ENCODE measurements around the gene REPIN1. TPM values are rescaled to one million over a fixed set of nuclear protein-coding genes. Genes with fewer than 3 reads are reported as not detected.
A peak's percentile ranks its signal among the peaks of the same experiment; 100 is the strongest.

The REPIN1 gene
- total RNA-seq = 100 to 1,000 TPM; 115 to 332 (median 159) TPM

DNA sequence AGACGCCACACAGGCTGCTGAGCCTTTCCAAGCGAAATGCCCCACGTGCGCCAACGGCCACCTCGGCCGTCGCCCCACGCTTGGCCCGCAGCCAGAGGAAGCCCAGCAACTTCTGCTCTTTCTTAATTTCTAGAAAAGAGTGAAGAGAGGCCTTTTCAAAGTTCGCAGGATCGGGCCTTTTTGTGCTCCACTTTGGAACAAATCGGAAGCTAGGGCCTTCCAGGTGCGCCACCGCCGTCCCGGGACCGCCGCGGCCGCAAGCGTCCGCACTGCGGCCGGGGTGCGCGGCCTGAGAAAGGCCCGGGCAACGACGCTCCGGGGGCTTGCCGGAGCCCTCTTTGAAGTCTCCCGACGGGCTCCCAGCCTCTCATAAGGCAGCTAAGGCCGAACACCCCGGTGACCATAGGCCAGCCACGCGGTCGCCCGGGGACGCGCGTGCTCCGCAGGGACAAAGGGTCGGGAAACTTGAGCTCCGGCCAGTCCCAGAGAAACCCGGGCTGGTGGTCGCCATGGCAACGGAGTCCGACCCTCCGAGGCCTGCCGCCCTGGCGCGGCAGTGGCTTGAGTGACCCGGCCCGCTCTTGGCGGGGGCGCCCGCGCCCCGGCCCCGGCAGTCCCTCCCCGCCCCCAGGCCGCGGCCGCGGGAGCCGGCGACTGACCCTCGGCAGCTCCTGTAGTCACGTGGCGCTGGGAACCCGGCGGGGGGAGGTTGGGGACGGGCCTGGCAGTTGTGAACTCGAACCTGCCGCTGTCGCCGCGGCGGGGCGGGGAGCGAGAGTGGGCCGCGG lies at the start of gene REPIN1:
Gene REPIN1, plus strand, starts transcription at position 727 of the 788 bp plus-strand sequence. CDS start 890 bp downstream, outside the sequence.
- intact Hi-C loops (cut with DNase I; ENCODE audit: low total_unique reads) = loop anchor here (10.0 kb wide), 2 partner anchors 877 to 1483 kb away; partner anchors contain the start of genes EZH2 and SMARCD3
- peaks cover 33 to 40% of the 10 kb centered on the region in 2 donors for H3K4me1 ChIP-seq
- TF ChIP-seq POLR2A (IDR thresholded peaks at IDR 0.05) = peak; percentile 89 to 91
- TF ChIP-seq, protein P1, sequence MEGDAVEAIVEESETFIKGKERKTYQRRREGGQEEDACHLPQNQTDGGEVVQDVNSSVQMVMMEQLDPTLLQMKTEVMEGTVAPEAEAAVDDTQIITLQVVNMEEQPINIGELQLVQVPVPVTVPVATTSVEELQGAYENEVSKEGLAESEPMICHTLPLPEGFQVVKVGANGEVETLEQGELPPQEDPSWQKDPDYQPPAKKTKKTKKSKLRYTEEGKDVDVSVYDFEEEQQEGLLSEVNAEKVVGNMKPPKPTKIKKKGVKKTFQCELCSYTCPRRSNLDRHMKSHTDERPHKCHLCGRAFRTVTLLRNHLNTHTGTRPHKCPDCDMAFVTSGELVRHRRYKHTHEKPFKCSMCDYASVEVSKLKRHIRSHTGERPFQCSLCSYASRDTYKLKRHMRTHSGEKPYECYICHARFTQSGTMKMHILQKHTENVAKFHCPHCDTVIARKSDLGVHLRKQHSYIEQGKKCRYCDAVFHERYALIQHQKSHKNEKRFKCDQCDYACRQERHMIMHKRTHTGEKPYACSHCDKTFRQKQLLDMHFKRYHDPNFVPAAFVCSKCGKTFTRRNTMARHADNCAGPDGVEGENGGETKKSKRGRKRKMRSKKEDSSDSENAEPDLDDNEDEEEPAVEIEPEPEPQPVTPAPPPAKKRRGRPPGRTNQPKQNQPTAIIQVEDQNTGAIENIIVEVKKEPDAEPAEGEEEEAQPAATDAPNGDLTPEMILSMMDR (IDR thresholded peaks at IDR 0.05 in 4 of 5, conservative IDR thresholded peaks at IDR 0.05 in 1 of 5) = peak in 1 of 5 experiments; percentile 22

DNA sequence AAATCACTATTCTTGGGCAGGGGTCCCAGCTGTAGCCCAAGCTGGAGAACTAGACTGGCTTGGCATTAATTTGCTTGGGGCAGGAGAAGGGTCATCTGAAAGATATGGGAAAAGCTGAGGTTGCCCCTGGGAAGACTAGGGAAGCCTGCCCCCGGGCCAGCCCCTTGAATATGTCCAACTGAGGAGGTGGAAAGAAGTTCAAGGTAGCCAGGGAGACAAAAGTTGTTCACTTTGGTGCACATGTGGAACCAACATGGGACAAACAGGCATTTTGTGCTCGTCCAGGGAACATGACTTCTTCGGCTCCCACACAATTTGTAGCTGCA lies 46.9 kb upstream of the REPIN1 start:
- intact Hi-C loops (cut with DNase I; ENCODE audit: low total_unique reads) = no loop called here
- no peak for TF ChIP-seq POLR2A (IDR thresholded peaks at IDR 0.05)
- TF ChIP-seq, protein P1 (IDR thresholded peaks at IDR 0.05 in 4 of 5, conservative IDR thresholded peaks at IDR 0.05 in 1 of 5) = no peak
- H3K27me3 ChIP-seq = peaks cover 0 to 8% (median 7%) of the 10 kb centered on the region in 3 donors
- no peak overlapping the region for H3K4me3 ChIP-seq
- no peaks in the 10 kb centered on the region for H3K9me3 ChIP-seq
- H3K27ac ChIP-seq = no peak overlapping the region
- H3K36me3 ChIP-seq = no peaks in the 10 kb centered on the region
- no peak for DNase-seq
- in situ Hi-C loops (cut with MboI; ENCODE audit: low sequenced_read_pairs in 4 of 4) = no loop called here
- no peak for ATAC-seq
- peaks cover 4 to 7% of the 10 kb centered on the region in 2 donors for H3K4me1 ChIP-seq

More for the DNA sequence above, at the start of gene REPIN1:
- ATAC-seq (peak; percentile 75 to 85), DNase-seq (peak; percentile 90 to 94)
- Histone ChIP-seq H3K36me3 (peaks cover 0 to 7% of the 10 kb centered on the region in 2 donors), H3K9me3 (no peaks in the 10 kb centered on the region), H3K27me3 (no peaks in the 10 kb centered on the region), H3K27ac (peak within 1 kb of the TSS; percentile 98 to 100 (median 100)), H3K4me3 (peak within 1 kb of the TSS; percentile 74 to 87 (median 84))
- in situ Hi-C loops (cut with MboI; ENCODE audit: low sequenced_read_pairs in 4 of 4) = no loop called here

DNA sequence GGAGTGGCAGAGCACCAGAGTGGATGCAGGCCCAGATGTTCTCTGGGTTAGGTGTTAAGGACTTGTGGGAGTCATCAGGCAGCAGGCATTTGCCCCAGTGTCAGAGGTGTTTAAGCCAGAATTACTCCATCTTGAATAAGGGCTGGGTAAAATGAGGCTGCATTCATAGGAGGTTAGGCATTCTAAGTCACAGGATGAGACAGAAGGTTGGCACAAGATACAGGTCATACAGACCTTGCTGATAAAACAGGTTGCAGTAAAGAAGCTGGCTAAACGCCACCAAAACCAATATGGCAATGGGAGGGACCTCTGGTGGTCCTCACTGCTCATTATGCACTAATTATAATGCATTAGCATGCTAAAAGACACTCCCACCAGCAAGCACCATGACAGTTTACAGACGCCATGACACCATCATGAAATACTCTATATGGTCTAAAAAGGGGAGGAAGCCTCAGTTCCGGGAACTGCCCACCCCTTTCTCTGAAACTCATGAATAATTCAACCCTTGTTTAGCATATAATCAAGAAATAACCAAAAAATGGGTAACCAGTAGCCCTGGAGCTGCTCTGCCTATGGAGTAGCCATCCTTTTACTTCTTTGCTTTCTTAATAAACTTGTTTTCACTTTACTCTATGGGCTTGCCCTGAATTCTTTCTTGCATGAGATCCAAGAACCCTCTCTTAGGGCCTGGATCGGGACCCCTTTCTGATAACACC lies 46.3 kb upstream of the REPIN1 start:
- DNase-seq = no peak
- peaks cover 0 to 8% (median 7%) of the 10 kb centered on the region in 3 donors for H3K27me3 ChIP-seq
- no peak for ATAC-seq
- H3K36me3 ChIP-seq = no peaks in the 10 kb centered on the region
- intact Hi-C loops (cut with DNase I; ENCODE audit: low total_unique reads) = no loop called here
- no peaks in the 10 kb centered on the region for H3K9me3 ChIP-seq
- TF ChIP-seq, protein P1 (IDR thresholded peaks at IDR 0.05 in 4 of 5, conservative IDR thresholded peaks at IDR 0.05 in 1 of 5) = no peak
- no peak for TF ChIP-seq POLR2A (IDR thresholded peaks at IDR 0.05)
- peak overlapping the region in 2 of 4 donors; percentile 54 to 64 for H3K27ac ChIP-seq
- in situ Hi-C loops (cut with MboI; ENCODE audit: low sequenced_read_pairs in 4 of 4) = no loop called here
- peak overlapping the region; percentile 56 to 71 (median 66) for H3K4me3 ChIP-seq
- peaks cover 4 to 7% of the 10 kb centered on the region in 2 donors for H3K4me1 ChIP-seq

DNA sequence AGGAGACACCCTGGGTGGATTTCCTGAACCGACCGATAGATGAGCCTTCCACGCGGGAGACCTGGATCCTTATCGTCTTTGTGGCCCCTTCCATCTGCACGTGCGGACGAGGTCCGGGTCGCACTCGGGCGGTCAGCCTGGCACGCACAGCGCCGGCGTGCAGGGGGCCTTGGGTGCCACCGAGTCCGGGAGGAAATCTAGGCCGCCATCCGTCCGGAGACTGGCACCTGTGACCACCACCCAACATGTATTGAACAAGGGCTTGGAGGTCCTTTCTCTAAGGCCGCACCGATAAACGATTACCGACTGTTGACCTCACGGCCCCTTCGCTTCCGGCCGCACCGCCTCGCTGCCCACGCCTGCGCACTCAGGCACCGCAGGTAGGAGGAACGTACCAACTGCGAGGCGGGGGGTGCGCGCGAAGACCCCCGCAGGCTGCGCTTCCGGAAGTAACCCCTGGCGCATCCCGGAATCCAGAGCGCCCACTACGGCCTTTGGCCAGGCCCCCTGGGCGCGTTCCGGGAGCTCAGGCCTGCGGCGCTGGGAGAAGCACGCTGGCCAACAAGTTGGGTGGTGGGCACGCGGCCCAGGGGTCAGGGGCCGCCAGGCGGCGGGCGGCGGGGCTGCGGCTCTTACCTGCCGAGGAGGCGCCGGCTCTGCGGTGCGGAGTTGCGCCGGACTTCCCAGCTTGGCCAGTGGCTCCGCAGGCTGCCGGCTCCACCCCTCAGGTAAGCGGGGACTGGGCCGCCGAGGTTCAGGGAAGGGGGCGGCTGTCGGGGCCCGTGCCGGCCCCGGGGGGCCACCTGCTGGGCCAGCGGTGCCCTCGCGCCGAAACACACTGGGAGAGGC lies 45.6 kb upstream of the REPIN1 start, which contains the start of the genes ACTR3C and LRRC61:
Gene ACTR3C, minus strand, starts transcription at position 713 of the 849 bp plus-strand sequence. CDS start 28,249 bp downstream, outside the sequence.
Gene LRRC61, plus strand, starts transcription at position 523 of the 849 bp plus-strand sequence. CDS start 13,507 bp downstream, outside the sequence.
- ATAC-seq (peak in 1 of 2 donors; percentile 48), DNase-seq (no peak)
- Histone ChIP-seq H3K4me1 (peaks cover 4 to 7% of the 10 kb centered on the region in 2 donors), H3K4me3 (peak within 1 kb of the TSS; percentile 56 to 71 (median 66)), H3K27ac (peak within 1 kb of the TSS; percentile 52 to 64 (median 54)), H3K9me3 (no peaks in the 10 kb centered on the region), H3K27me3 (peaks cover 0 to 8% (median 7%) of the 10 kb centered on the region in 3 donors), H3K36me3 (no peaks in the 10 kb centered on the region)
- in situ Hi-C loops (cut with MboI; ENCODE audit: low sequenced_read_pairs in 4 of 4) = no loop called here
- intact Hi-C loops (cut with DNase I; ENCODE audit: low total_unique reads) = no loop called here
- TF ChIP-seq POLR2A (IDR thresholded peaks at IDR 0.05) = no peak
- TF ChIP-seq, protein P1 (IDR thresholded peaks at IDR 0.05 in 4 of 5, conservative IDR thresholded peaks at IDR 0.05 in 1 of 5) = no peak

All from gastrocnemius medialis (tissue), 4 donors.